ENCODE measurements around the gene PTPMT1. TPM values are rescaled to one million over a fixed set of nuclear protein-coding genes. Genes with fewer than 3 reads are reported as not detected.

The PTPMT1 gene
- total and polyA plus RNA-seq, 12 donors: 16.9 to 66.9 (median 22.4) TPM

GRCh38 chr11:47533690-47534151 lies 31.7 kb upstream of the PTPMT1 start:
- H3K4me3 ChIP-seq: no peak overlapping the region
- H3K4me1 ChIP-seq: peaks cover 4 to 93% (median 74%) of the 10 kb centered on the region in 9 donors
- peaks cover 0 to 33% (median 0%) of the 10 kb centered on the region in 9 donors for H3K36me3 ChIP-seq
- intact Hi-C loops (cut with DNase I): loop anchor here in 1 of 10 donors (10.0 kb wide), 1 partner anchor 49 kb away; no protein-coding TSS in a partner anchor
- TF ChIP-seq CTCF (IDR thresholded peaks at IDR 0.05): no peak
- 81 to 85% methylated on average over 2 of the region's 2 CpGs for whole genome bisulfite sequencing, 2 donors
- no peaks in the 10 kb centered on the region for H3K27me3 ChIP-seq
- DNase-seq (no peak), ATAC-seq (no peak)
- H3K27ac ChIP-seq: no peak overlapping the region
- no peaks in the 10 kb centered on the region for H3K9me3 ChIP-seq

- Histone ChIP-seq H3K9me3 (no peaks in the 10 kb centered on the region), H3K27me3 (no peaks in the 10 kb centered on the region), H3K36me3 (peaks cover 0 to 24% (median 0%) of the 10 kb centered on the region in 9 donors), H3K4me1 (peaks cover 11 to 98% (median 85%) of the 10 kb centered on the region in 9 donors), H3K4me3 (no peak overlapping the region), H3K27ac (no peak overlapping the region)
- ATAC-seq (no peak), DNase-seq (no peak)
- intact Hi-C loops (cut with DNase I): loop anchor here in 3 of 10 donors (5.0 to 10.0 kb wide), 3 partner anchors 32 to 50 kb away; no protein-coding TSS in a partner anchor
- TF ChIP-seq CTCF (IDR thresholded peaks at IDR 0.05): no peak
- WGBS, 2 donors: 82 to 83% methylated on average over 4 of the region's 4 CpGs
These were observed 30.6 kb upstream of the PTPMT1 start for GRCh38 chr11:47534704-47535251.

GRCh38 chr11:47536915-47537314 lies 28.5 kb upstream of the PTPMT1 start:
- no peaks in the 10 kb centered on the region for H3K27me3 ChIP-seq
- DNase-seq: no peak
- H3K36me3 ChIP-seq: peaks cover 0 to 17% (median 0%) of the 10 kb centered on the region in 9 donors
- H3K4me1 ChIP-seq: peaks cover 15 to 96% (median 85%) of the 10 kb centered on the region in 9 donors
- no peaks in the 10 kb centered on the region for H3K9me3 ChIP-seq
- 79 to 84% methylated on average over 3 of the region's 3 CpGs for WGBS, 2 donors
- no peak for ATAC-seq
- TF ChIP-seq CTCF (IDR thresholded peaks at IDR 0.05): no peak
- no peak overlapping the region for H3K4me3 ChIP-seq
- intact Hi-C loops (cut with DNase I): loop anchor here in 3 of 10 donors (5.0 to 10.0 kb wide), 3 partner anchors 35 to 52 kb away; no protein-coding TSS in a partner anchor
- no peak overlapping the region for H3K27ac ChIP-seq

GRCh38 chr11:47538741-47539565 lies 26.4 kb upstream of the PTPMT1 start:
- H3K27me3 ChIP-seq: no peaks in the 10 kb centered on the region
- peaks cover 12 to 93% (median 75%) of the 10 kb centered on the region in 9 donors for H3K4me1 ChIP-seq
- WGBS, 2 donors: 83 to 84% methylated on average over 10 of the region's 10 CpGs
- ATAC-seq (peak in 2 of 8 donors; percentile 34 to 39), DNase-seq (no peak)
- no peak for TF ChIP-seq CTCF (IDR thresholded peaks at IDR 0.05)
- H3K27ac ChIP-seq: peak overlapping the region in 2 of 10 donors; percentile 44 to 54
- H3K9me3 ChIP-seq: no peaks in the 10 kb centered on the region
- no peak overlapping the region for H3K4me3 ChIP-seq
- intact Hi-C loops (cut with DNase I): loop anchor here in 3 of 10 donors (5.0 to 10.0 kb wide), 3 partner anchors 37 to 54 kb away; no protein-coding TSS in a partner anchor
- peaks cover 0 to 17% (median 0%) of the 10 kb centered on the region in 9 donors for H3K36me3 ChIP-seq
